Activated CD4-positive, alpha-beta T cell treated with anti-CD3 and anti-CD28 coated beads, Interleukin-2, amount 10 ng/mL, durations not matched to agents 24 days and 14 days (primary cell): ENCODE data around the gene GDF2. TPM values are rescaled to one million over a fixed set of nuclear protein-coding genes. Genes with fewer than 3 reads are reported as not detected.

Source experiments
- DNase-seq: peaks from one replicate; pipeline ENCODE4 v3.0.0; 2022
- H3K27ac Mint-ChIP-seq: one replicate; pipeline ENCODE4 v1.8.0; 2022; ENCODE audit warnings: mild to moderate bottlenecking, mixed read lengths
- H3K27me3 Mint-ChIP-seq: one replicate; pipeline ENCODE4 v1.8.0; 2022; ENCODE audit warnings: mixed read lengths
- H3K36me3 Mint-ChIP-seq: one replicate; pipeline ENCODE4 v1.8.0; 2022; ENCODE audit warnings: low read depth, mild to moderate bottlenecking, mixed read lengths
- H3K4me1 Mint-ChIP-seq: one replicate; pipeline ENCODE4 v1.8.0; 2021; ENCODE audit warnings: mixed read lengths
- H3K4me3 Mint-ChIP-seq: one replicate; pipeline ENCODE4 v1.8.0; 2022; ENCODE audit warnings: mild to moderate bottlenecking, moderate library complexity, mixed read lengths
- H3K9me3 Mint-ChIP-seq: one replicate; pipeline ENCODE4 v1.8.0; 2021; ENCODE audit warnings: mixed read lengths
- intact Hi-C: fragments of 100-400 bp; cut with micrococcal nuclease; formaldehyde crosslinking; loops from one replicate; pipeline ENCODE4 v1.15.1; 2023
- total RNA-seq: library from RNA; stranded (reverse); gene quantifications from 2 replicates; pipeline ENCODE4 v1.2.3, GENCODE V29; 2022

GDF2 gene
- total RNA-seq, 1 donor from 2014 or later = not detected

- intact Hi-C loops = no loop called here
- no peak overlapping the region for H3K27ac Mint-ChIP-seq
- no peaks in the 10 kb centered on the region for H3K9me3 Mint-ChIP-seq
- H3K36me3 Mint-ChIP-seq = no peaks in the 10 kb centered on the region
- no peak overlapping the region for H3K4me3 Mint-ChIP-seq
- no peaks in the 10 kb centered on the region for H3K4me1 Mint-ChIP-seq
- no peaks in the 10 kb centered on the region for H3K27me3 Mint-ChIP-seq
- no peak for DNase-seq
Measured at GRCh38 chr10:47351899-47352815, 29.9 kb downstream of the GDF2 start.

DNA sequence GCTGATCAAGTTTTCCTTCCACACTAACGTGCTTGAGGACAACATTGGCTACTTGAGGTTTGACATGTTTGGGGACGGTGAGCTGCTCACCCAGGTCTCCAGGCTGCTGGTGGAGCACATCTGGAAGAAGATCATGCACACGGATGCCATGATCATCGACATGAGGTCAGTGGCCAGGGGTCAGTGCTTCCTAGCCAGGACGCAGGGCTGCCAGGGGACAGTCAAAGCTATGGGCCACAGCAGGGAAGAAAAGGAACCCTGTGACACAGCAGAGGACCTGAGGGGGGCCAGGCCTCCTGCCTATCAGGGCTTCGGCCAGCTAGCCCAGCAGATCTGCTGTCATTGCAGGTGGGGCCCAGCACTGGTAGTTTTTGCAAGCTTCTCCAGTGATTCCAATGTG is 31.1 kb downstream of the GDF2 start:
- intact Hi-C loops = no loop called here
- Mint-ChIP-seq H3K4me3 (no peak overlapping the region), H3K9me3 (no peaks in the 10 kb centered on the region), H3K27ac (no peak overlapping the region), H3K4me1 (no peaks in the 10 kb centered on the region), H3K36me3 (no peaks in the 10 kb centered on the region), H3K27me3 (no peaks in the 10 kb centered on the region)
- no peak for DNase-seq

GRCh38 chr10:47354165-47354564 is 31.9 kb downstream of the GDF2 start:
- Mint-ChIP-seq H3K36me3 (no peaks in the 10 kb centered on the region), H3K4me3 (no peak overlapping the region), H3K4me1 (no peaks in the 10 kb centered on the region), H3K27ac (no peak overlapping the region), H3K27me3 (no peaks in the 10 kb centered on the region), H3K9me3 (no peaks in the 10 kb centered on the region)
- intact Hi-C loops = no loop called here
- DNase-seq = no peak

DNA sequence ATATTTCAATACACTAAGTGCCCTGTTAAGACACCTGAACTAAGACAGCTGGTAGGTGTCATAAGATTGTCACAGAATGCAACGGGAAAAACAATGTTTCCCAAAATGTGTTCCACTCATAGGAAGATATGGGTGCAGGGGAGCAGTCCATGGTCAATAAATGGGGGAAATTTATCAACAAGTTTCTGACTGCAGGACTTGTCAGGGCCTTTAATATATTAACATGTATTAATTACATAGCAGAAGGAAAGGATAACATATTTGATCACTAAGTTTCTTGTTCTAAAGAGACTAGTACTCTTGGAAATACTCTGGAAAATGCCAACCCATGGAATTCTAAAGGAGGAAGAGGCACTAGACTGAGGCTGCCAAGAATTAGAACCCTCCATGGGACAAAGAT is 32.6 kb downstream of the GDF2 start:
- Mint-ChIP-seq H3K27ac (no peak overlapping the region), H3K4me3 (no peak overlapping the region), H3K4me1 (no peaks in the 10 kb centered on the region), H3K9me3 (no peaks in the 10 kb centered on the region), H3K27me3 (no peaks in the 10 kb centered on the region), H3K36me3 (no peaks in the 10 kb centered on the region)
- no peak for DNase-seq
- intact Hi-C loops = no loop called here

DNA sequence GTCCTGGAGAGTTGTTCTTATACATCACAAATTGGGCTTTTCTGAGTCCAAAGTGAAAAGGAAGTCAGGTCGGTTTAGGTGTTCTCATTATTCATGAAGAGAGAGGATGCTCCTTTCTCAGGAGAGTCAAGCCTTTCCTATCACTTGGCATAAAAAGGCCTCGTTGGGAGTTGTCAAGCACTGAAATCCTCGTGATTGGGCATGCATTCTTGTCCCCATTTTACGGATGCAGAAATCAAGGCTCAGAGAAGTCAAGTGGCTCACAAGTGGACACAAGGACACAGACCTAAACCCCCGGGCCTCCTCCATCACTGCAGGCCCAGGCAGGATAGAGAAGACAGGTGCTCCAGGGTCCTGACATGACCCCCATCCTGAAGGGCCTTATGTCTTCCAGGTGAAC is 34.5 kb downstream of the GDF2 start:
- Mint-ChIP-seq H3K27me3 (no peaks in the 10 kb centered on the region), H3K36me3 (no peaks in the 10 kb centered on the region), H3K9me3 (no peaks in the 10 kb centered on the region), H3K4me1 (no peaks in the 10 kb centered on the region), H3K4me3 (no peak overlapping the region), H3K27ac (no peak overlapping the region)
- intact Hi-C loops = no loop called here
- DNase-seq = no peak

GRCh38 chr10:47357131-47357582 is 34.9 kb downstream of the GDF2 start:
- Mint-ChIP-seq H3K4me1 (no peaks in the 10 kb centered on the region), H3K27me3 (no peaks in the 10 kb centered on the region), H3K27ac (no peak overlapping the region), H3K36me3 (no peaks in the 10 kb centered on the region), H3K4me3 (no peak overlapping the region), H3K9me3 (no peaks in the 10 kb centered on the region)
- DNase-seq = no peak
- intact Hi-C loops = no loop called here

DNA sequence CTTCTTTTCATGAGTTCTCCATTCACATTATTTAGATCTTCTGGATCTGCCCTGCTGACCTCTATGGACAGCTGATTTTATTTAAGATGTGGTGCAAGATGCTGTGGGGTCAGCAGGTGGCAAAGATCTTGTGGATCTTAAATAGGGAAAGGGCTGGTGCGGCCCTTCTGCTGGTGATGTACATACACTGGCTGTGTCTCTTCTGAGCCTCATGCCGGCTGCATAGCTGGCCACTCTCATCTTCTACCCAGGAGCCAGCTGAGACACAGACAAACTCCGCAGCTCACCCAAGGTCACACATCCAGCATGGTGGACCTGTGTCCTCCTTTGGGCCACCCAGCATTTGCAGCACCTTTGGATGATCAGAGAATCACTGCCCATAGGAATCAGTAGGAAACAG is 35.7 kb downstream of the GDF2 start:
- DNase-seq = no peak
- Mint-ChIP-seq H3K4me3 (no peak overlapping the region), H3K36me3 (no peaks in the 10 kb centered on the region), H3K27ac (no peak overlapping the region), H3K4me1 (no peaks in the 10 kb centered on the region), H3K9me3 (no peaks in the 10 kb centered on the region), H3K27me3 (no peaks in the 10 kb centered on the region)
- intact Hi-C loops = no loop called here

GRCh38 chr10:47358457-47358856 is 36.2 kb downstream of the GDF2 start:
- H3K4me1 Mint-ChIP-seq = no peaks in the 10 kb centered on the region
- no peaks in the 10 kb centered on the region for H3K9me3 Mint-ChIP-seq
- no peak overlapping the region for H3K27ac Mint-ChIP-seq
- no peaks in the 10 kb centered on the region for H3K36me3 Mint-ChIP-seq
- intact Hi-C loops = no loop called here
- no peak overlapping the region for H3K4me3 Mint-ChIP-seq
- DNase-seq = no peak
- H3K27me3 Mint-ChIP-seq = no peaks in the 10 kb centered on the region

- Mint-ChIP-seq H3K4me3 (no peak overlapping the region), H3K27me3 (no peaks in the 10 kb centered on the region), H3K9me3 (no peaks in the 10 kb centered on the region), H3K36me3 (no peaks in the 10 kb centered on the region), H3K27ac (no peak overlapping the region), H3K4me1 (no peaks in the 10 kb centered on the region)
- DNase-seq = no peak
- intact Hi-C loops = no loop called here
Measured at GRCh38 chr10:47359101-47359500, 36.8 kb downstream of the GDF2 start.

DNA sequence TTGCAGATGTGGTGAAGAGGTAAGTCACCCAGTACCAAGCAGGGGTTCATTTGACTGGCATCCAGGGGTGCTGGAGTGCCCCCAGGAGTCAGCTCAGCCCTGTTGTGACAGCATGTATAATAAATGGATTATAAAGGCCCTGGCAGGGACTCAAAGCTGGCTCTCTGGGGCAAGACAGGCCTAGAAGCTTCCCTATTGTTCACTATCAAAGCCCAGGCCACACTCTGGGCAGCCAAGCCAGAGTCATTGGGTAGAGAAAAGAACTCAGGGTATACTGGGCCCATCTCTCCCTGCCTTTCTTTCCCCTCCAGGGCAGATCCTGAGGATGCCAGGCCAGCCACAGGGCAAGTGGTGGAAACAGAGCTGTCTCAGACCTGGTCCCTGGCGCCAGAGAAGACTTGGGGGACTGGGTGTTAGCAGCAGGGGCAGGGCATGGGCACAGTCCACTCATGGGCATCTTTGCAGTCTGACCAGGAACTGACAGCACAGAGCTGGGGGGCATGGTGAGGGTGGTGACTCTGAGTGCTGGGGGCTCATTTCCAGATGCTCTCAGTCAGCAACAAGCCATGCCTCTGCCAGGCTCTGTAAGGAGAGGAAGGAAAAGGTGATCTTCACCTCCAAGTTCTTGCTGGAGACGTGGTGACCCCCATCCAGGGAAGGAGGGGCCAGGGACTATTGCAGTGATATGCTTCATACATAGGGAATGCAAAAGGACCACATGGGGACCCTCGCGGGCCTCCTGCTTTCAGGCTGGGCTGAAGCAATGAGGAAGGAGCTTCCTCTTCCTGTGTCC is 37.6 kb downstream of the GDF2 start:
- no peak overlapping the region for H3K4me3 Mint-ChIP-seq
- H3K4me1 Mint-ChIP-seq = no peaks in the 10 kb centered on the region
- intact Hi-C loops = no loop called here
- no peaks in the 10 kb centered on the region for H3K27me3 Mint-ChIP-seq
- H3K9me3 Mint-ChIP-seq = no peaks in the 10 kb centered on the region
- H3K36me3 Mint-ChIP-seq = no peaks in the 10 kb centered on the region
- no peak for DNase-seq
- H3K27ac Mint-ChIP-seq = no peak overlapping the region

DNA sequence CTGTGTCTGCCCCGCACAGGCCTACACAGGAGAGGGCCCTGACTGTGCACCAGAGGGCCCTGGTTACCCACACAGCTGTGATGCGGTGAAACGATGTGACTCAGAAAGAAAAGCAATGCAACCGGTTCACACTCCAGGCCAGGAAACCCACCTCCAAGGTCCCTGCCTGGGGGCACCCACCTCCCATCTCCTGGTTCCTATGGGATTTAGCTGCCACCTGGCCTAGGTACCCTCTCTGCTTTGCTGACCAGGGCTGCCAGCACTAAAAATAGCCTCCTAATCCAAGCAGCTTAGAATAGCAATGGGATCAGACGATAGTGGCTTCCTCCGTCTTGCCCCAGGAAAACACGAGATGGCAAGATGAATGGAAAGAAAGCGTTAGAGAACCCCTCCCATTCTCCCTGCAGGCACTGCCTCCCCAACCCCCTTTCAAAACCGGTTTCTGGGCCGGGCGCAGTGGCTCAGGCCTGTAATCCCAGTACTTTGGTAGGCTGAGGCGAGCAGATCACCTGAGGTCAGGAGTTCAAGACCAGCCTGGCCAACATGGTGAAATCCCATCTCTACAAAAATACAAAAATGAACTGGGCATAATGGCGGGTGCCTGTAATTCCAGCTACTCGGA is 38.3 kb downstream of the GDF2 start:
- Mint-ChIP-seq H3K9me3 (no peaks in the 10 kb centered on the region), H3K27me3 (no peaks in the 10 kb centered on the region), H3K36me3 (no peaks in the 10 kb centered on the region), H3K4me3 (no peak overlapping the region), H3K27ac (no peak overlapping the region), H3K4me1 (no peaks in the 10 kb centered on the region)
- intact Hi-C loops = no loop called here
- DNase-seq = no peak

- Mint-ChIP-seq H3K27ac (no peak overlapping the region), H3K36me3 (no peaks in the 10 kb centered on the region), H3K9me3 (no peaks in the 10 kb centered on the region), H3K4me3 (no peak overlapping the region), H3K27me3 (peaks cover 2% of the 10 kb centered on the region), H3K4me1 (no peaks in the 10 kb centered on the region)
- intact Hi-C loops = no loop called here
- peak; percentile 75 for DNase-seq
Measured at GRCh38 chr10:47361293-47361692, 39.0 kb downstream of the GDF2 start.

GRCh38 chr10:47362199-47362598 is 39.9 kb downstream of the GDF2 start:
- H3K4me1 Mint-ChIP-seq = no peaks in the 10 kb centered on the region
- H3K27me3 Mint-ChIP-seq = peaks cover 2% of the 10 kb centered on the region
- intact Hi-C loops = no loop called here
- no peak for DNase-seq
- no peaks in the 10 kb centered on the region for H3K9me3 Mint-ChIP-seq
- H3K4me3 Mint-ChIP-seq = no peak overlapping the region
- H3K36me3 Mint-ChIP-seq = no peaks in the 10 kb centered on the region
- no peak overlapping the region for H3K27ac Mint-ChIP-seq

- intact Hi-C loops = no loop called here
- no peak overlapping the region for H3K27ac Mint-ChIP-seq
- no peaks in the 10 kb centered on the region for H3K36me3 Mint-ChIP-seq
- peaks cover 2% of the 10 kb centered on the region for H3K27me3 Mint-ChIP-seq
- no peaks in the 10 kb centered on the region for H3K9me3 Mint-ChIP-seq
- no peaks in the 10 kb centered on the region for H3K4me1 Mint-ChIP-seq
- DNase-seq = no peak
- H3K4me3 Mint-ChIP-seq = no peak overlapping the region
Measured at GRCh38 chr10:47363781-47364180, 41.5 kb downstream of the GDF2 start.
